IPS DF 4.7 (cell line): ENCODE measurements around the gene EPB41.
"Not testable (repeated sequence)": the region's sequence is repeated elsewhere in the genome, so short reads cannot be mapped to it uniquely, and the experiment has no call there.

ENCODE experiments used
- DNase-seq: peaks from one replicate; pipeline ENCODE4 v3.0.0-alpha.2; 2013; ENCODE audit warnings: low spot score; ENCODE audit errors: extremely low read depth

The EPB41 gene

DNA sequence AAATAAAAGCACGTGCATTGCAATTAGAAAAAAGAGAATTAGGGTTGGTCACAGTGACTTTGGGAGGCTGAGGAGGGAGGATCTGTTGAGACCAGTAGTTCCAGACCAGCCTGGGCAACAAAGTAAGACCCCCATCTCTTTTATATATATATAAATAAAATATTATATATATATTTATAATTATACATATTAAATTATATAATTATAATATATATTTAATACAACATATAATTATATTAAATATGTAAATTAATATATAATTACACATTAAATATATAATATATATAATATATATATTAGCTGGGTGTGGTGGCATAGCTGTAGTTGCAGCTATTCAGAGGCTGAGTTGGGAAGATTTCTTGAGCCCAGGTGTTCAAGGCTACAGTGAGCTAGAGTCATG is 186.1 kb downstream of the EPB41 start:
- DNase-seq = no peak

- no peak for DNase-seq
Measured at GRCh38 chr1:29105822-29106221, 191.5 kb downstream of the EPB41 start.

- not testable (repeated sequence) for DNase-seq
Measured at GRCh38 chr1:29108041-29108440, 193.7 kb downstream of the EPB41 start.

- DNase-seq = no peak
Measured at GRCh38 chr1:29112705-29113412, 198.5 kb downstream of the EPB41 start.

DNA sequence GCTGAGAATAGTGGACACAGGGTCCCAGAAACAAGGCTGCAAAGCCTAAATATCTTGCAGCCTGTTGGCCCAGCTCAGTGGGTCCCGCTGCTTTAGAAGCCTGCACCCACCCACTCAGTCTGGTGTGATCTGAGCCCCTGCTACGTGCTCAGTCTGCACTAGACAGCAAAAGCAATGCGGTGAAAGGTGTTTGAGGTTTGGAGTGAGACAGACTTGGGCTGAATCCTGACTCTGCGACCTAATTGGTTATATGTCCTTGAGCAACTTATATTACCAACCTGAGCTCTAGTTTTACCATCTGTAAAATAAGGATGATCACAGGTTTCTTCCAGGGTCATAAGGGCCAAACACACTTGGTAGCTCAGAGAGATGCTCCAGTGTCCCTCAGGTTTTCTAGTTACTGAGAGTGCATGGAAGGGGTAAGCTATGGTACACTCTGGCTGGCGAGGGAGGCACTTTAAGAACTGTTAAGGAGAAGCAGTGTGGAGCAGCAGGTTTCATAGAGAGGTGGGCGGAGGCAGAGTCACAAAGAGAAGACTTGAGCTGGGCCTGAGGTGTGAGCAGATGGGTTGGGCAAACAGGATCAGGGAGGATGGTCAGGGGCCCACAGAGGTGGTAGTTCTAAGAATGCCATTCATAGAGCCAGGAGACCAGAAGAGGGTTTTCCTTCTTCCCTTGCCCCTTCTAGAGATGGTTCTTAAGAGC is 199.2 kb downstream of the EPB41 start:
- DNase-seq = no peak

DNA sequence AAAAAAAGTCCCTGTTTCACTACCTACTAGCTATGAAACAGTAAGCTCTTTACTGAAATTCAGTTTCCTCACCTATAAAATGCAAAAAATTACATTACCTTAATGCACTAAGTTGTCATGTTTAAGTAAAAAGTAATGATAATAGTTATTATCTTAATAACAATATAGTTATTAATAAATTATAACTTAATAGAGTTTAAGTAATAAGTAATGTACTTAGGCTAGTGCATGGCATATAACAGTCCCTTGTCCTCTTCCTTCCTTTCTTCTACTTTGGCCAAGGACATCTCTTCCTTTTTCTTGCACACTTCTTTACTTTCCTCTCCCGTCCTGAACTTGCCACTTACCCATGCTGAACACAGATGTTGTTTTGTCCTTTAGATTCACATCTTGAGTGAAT is 200.3 kb downstream of the EPB41 start:
- no peak for DNase-seq

DNA sequence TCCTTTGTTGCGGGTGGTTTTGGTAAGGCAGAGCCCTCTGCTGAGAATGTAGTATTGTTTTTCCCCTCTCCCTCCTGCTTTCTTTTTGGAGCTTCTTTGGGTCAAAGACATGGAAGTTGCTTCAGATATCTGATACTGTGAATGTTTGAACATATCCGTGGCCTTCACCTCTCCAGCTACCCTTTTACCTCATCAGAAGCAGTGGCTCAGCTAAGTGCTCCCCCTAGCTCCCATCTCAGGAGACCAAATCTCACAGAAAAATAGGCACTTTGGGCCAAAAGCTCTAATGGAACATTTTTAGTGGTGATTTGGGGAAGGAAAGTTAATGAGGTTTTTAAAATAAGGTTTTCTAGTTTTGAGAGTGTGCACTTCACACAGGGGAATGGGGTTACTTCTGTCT is 203.0 kb downstream of the EPB41 start:
- DNase-seq = no peak

- no peak for DNase-seq
Measured at GRCh38 chr1:29119121-29119929, 205.0 kb downstream of the EPB41 start.

DNA sequence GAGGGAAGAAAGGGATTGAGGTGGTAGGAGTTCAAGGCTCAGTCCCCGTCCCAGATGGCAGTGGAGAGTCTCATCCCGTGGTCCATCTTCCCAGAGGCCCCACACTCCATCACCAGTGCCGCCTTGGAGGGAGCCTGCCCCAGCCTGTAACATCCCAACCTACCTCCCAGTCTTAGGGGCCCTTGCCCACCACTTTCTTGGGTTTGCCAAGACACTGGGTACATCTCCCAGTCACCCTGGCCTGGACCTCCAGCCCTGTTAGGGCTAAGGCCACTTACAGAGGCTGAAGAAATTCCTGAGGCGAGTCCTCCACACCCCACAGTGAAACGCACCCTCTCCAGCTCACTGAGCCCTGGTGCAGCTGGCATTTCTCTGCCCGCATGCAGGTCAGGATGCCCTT is 206.0 kb downstream of the EPB41 start:
- DNase-seq = no peak

DNA sequence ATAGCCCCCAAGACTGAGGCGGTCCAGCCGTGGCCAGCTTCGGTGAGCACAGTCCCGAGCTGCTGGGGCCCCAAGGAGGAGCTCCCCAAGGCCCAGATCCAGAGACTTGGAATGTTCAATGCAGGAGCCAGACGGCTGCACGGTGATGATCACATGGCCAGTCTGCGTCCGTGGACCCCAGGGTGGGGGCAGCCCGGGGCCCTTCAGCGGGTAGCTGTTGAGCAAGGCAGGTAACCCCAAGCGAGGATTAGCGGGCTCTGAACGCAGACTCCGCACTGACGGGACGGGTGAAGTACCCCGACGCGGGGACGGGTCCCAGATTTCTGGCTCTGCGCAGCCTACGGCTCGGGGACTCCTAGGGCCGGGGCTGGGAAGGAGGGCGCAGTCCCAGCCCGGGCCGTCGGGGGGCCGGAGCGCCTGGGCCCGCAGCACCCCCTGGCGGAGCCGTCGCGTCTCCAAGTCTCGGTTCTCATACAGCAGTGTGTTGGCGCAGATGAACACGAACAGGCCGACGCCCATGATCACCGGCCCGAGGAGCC is 206.6 kb downstream of the EPB41 start:
- no peak for DNase-seq

GRCh38 chr1:29121516-29121935 is 207.2 kb downstream of the EPB41 start:
- DNase-seq = no peak

- no peak for DNase-seq
Measured at GRCh38 chr1:29121936-29122681, 207.7 kb downstream of the EPB41 start.

DNA sequence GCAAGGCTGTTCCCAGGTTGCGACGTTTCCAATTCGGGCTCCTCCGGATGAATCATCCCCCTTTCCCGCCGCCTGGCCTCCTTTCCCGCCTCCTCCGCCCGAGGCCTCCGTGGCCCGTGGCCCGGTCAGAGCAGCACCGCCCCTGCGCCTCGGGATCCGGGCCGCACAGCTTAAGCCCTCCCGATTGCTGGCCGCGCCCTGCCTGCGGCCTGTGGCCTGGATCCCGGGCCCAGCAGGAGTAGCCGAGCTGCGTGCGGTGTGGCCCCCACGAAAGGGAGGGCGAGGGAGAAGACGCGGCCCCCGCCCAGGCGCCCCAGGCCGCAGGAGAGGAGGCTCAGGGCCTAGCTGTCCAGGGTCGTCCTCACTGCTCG is 208.3 kb downstream of the EPB41 start:
- no peak for DNase-seq

DNA sequence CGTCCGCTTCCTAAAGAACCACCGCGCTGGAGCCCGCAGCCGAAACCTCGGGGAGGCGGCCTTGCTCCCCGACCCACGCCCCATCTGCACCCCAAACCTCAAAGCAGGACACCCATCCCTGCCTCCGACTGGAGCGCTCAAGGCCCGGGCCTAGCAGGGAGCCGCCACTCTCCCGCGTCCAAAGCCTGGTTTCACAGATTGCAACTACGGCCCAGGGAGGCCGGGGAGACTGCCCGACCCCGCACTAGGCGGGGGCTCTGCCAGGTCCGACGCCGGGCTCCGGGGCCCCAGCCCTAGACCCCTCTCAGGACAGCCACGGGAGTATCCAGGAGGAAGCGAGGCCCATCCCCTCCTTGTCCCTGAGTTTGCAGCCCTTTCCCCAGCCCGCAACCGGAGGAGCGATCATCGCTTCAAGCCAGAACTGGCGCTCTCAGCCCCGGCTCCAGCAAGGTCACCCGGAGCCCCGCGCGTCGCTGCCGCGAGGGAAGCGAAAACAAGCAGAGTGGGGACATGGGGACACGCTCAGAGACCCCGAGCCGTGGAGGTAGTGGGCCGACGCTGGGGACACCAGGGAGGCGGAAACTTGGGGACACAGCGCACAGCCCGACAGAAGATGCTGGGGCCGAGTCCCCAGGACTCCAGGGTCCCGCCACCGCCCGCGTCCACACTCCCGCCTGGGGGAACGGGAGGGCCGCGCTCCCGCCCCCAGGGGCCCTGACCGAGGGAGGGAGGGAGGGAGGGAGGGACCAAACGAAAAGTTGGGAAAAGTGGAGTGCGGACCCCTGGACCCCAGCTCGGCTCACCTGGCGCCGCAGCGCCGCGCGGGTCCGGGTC is 208.9 kb downstream of the EPB41 start:
- DNase-seq = no peak

DNA sequence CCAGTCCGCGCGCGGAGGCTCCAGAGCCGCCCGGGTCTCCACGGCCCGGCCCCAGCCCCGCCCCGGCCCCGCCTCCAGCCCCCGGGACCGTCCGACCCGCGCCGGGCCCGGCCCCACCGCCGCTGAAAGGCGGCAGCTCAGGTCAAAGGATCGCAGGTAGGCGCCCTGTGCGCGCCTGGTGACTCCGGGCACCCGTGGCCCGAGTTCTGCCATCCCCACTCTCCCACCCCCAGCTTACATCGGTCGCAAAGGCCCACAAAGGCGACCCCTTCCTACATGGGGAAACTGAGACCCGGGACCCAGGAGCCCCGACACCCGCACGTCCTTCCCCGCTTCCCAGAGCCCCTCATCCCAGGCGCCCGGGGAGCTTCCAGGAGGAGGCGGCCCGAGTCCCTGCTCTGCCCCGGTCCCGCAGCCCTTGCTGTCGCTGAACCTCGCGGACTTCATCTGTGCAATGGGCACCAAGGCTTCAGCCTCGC is 209.6 kb downstream of the EPB41 start, which contains the start of gene TMEM200B:
Gene TMEM200B, minus strand, starts transcription at position 17 of the 479 bp plus-strand sequence. CDS start 2,075 bp downstream, outside the sequence.
- no peak for DNase-seq

GRCh38 chr1:29124366-29125236 is 210.2 kb downstream of the EPB41 start:
- DNase-seq = no peak

GRCh38 chr1:29125237-29125641 is 210.9 kb downstream of the EPB41 start:
- DNase-seq = no peak

GRCh38 chr1:29125788-29126187 is 211.4 kb downstream of the EPB41 start:
- DNase-seq = no peak

DNA sequence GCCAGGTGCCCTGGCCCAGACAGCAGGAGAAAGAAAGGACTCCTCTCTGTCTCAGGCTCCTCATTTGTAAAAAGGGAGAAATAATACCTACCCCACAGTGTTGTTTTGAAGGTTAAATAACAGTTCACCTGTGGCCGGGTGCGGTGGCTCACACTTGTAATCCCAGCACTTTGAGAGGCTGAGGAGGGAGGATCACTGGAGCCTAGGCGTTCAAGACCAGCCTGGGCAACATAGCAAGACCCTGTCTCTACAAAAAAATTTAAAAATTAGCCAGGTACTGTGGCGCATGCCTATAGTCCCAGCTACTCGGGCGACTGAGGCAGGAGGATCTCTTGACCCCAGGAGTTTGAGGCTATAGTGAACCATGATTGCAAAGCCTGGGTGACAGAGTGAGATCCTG is 211.8 kb downstream of the EPB41 start:
- no peak for DNase-seq
